Glutamatergic neuron (in vitro differentiated cells): ENCODE data around the gene QPCT. TPM values are rescaled to one million over a fixed set of nuclear protein-coding genes. Genes with fewer than 3 reads are reported as not detected.

Experiments used
- DNase-seq: peaks from one replicate; pipeline ENCODE4 v3.0.0; 2022
- H3K27ac Mint-ChIP-seq: one replicate; pipeline ENCODE4 v1.8.0; 2020; ENCODE audit warnings: mild to moderate bottlenecking, mixed read lengths, inconsistent platforms; ENCODE audit not compliant: unreplicated experiment
- H3K27me3 Mint-ChIP-seq: one replicate; pipeline ENCODE4 v1.8.0; 2020; ENCODE audit warnings: mild to moderate bottlenecking, moderate library complexity, mixed read lengths, inconsistent platforms; ENCODE audit not compliant: unreplicated experiment
- H3K36me3 Mint-ChIP-seq: one replicate; pipeline ENCODE4 v1.8.0; 2020; ENCODE audit warnings: mild to moderate bottlenecking, mixed read lengths, inconsistent platforms; ENCODE audit not compliant: unreplicated experiment
- H3K4me1 Mint-ChIP-seq: one replicate; pipeline ENCODE4 v1.8.0; 2020; ENCODE audit warnings: mild to moderate bottlenecking, low read depth, mixed read lengths, inconsistent platforms; ENCODE audit not compliant: unreplicated experiment
- H3K4me3 Mint-ChIP-seq: one replicate; pipeline ENCODE4 v1.8.0; 2020; ENCODE audit warnings: mild to moderate bottlenecking, mixed read lengths, inconsistent platforms; ENCODE audit not compliant: unreplicated experiment
- H3K9me3 Mint-ChIP-seq: one replicate; pipeline ENCODE4 v1.8.0; 2020; ENCODE audit warnings: mild to moderate bottlenecking, moderate library complexity, mixed read lengths, inconsistent platforms; ENCODE audit not compliant: unreplicated experiment
- CTCF ChIP-seq: fragments of 200-600 bp; sonication (generic); IDR thresholded peaks from one replicate; pipeline ENCODE4 v1.5.0; 2021; ENCODE audit not compliant: partially characterized antibody, unreplicated experiment
- total RNA-seq: library from RNA; stranded (reverse); fragmentation: NEBNext Ultra II Directional; extraction: Animal tissue kit (Norgen Biotek cat#: 25700); gene quantifications from one replicate; pipeline ENCODE4 v1.2.1, GENCODE V29; 2021; ENCODE audit not compliant: unreplicated experiment

QPCT gene
- total RNA-seq, 1 donor from 2014 or later, result 7.4 TPM

DNA sequence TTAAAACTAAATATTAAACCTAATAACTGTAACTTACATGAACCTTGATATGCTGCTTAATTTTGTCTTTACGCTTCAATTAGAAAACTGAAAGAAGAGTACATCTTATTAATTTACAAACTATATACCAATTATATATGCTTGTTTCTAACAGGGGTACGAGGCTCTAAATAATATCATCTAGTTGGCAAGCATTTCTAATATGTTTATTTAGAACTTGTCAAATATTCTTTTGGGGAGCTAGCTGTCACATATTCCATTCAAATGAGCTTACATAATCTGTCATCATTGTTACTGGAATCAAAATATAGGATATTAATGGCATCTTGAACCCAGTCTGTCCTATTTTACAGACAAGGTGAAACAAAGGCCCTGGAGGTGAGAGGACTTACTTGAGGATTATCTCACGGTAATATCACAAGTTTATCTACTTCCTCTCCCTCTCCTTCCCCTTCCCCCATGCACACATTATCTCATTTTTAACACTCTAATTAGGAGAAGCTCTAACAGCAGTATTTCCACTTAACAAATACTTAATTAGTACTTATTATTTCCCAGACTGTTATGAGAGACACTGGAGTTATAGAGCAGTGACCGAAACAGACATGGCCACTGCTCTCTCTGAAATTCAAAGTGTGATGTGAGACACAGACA lies 23.3 kb upstream of the QPCT start:
- TF ChIP-seq CTCF, result no peak
- H3K4me3 Mint-ChIP-seq, result peak overlapping the region; percentile 74
- no peaks in the 10 kb centered on the region for H3K36me3 Mint-ChIP-seq
- H3K4me1 Mint-ChIP-seq, result peaks cover 45% of the 10 kb centered on the region
- peak overlapping the region; percentile 49 for H3K27ac Mint-ChIP-seq
- peaks cover 13% of the 10 kb centered on the region for H3K9me3 Mint-ChIP-seq
- no peak for DNase-seq
- H3K27me3 Mint-ChIP-seq, result peaks cover 8% of the 10 kb centered on the region

GRCh38 chr2:37322368-37322767 lies 22.1 kb upstream of the QPCT start:
- peaks cover 8% of the 10 kb centered on the region for H3K27me3 Mint-ChIP-seq
- no peak for DNase-seq
- H3K9me3 Mint-ChIP-seq, result peaks cover 13% of the 10 kb centered on the region
- H3K27ac Mint-ChIP-seq, result no peak overlapping the region
- peaks cover 36% of the 10 kb centered on the region for H3K4me1 Mint-ChIP-seq
- H3K4me3 Mint-ChIP-seq, result peak overlapping the region; percentile 60
- no peaks in the 10 kb centered on the region for H3K36me3 Mint-ChIP-seq
- TF ChIP-seq CTCF, result no peak

- H3K9me3 Mint-ChIP-seq, result peaks cover 13% of the 10 kb centered on the region
- peak overlapping the region; percentile 94 for H3K4me3 Mint-ChIP-seq
- peak overlapping the region; percentile 92 for H3K27ac Mint-ChIP-seq
- TF ChIP-seq CTCF, result no peak
- no peaks in the 10 kb centered on the region for H3K36me3 Mint-ChIP-seq
- DNase-seq, result no peak
- peaks cover 8% of the 10 kb centered on the region for H3K27me3 Mint-ChIP-seq
- peaks cover 27% of the 10 kb centered on the region for H3K4me1 Mint-ChIP-seq
These were observed 21.2 kb upstream of the QPCT start for GRCh38 chr2:37323176-37323780.

DNA sequence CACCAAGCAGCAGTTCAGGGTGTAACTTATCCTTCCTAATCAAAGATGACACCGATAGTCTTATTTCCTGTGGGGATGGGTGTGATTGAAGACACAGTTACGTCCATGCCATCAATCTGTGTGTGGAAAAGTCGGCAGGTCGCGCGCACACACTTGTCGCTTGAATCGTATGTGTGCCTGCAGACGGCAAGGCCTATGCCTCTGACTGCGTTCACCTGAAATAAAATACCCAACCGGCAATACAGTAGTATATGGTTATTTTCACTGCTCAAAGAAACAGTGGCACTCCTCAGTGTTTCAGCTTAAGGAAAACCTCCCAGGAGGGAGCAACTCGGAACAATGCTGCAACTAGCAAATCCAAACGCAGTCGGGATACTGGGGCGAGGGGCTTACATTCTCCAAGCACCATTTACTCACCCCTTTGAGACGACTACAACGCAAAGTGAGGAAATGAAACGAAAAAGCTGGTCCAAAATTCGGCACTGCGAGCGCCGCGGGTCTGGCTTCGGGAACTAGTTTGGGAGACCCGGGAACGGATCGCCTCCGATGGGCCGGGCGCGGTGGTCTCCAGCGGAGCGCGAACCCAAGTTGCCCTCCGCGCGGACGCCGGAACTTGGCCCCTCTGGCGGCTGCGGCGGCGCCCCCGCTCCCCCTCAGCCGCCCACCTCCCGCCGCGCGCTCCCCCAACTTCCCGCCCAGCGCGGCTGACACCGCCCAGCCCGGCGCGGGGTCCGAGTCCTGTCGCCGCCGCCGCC lies 20.5 kb upstream of the QPCT start:
- H3K9me3 Mint-ChIP-seq, result peaks cover 13% of the 10 kb centered on the region
- H3K4me1 Mint-ChIP-seq, result peaks cover 20% of the 10 kb centered on the region
- peak overlapping the region; percentile 92 for H3K27ac Mint-ChIP-seq
- H3K4me3 Mint-ChIP-seq, result peak overlapping the region; percentile 94
- TF ChIP-seq CTCF, result no peak
- peaks cover 8% of the 10 kb centered on the region for H3K27me3 Mint-ChIP-seq
- H3K36me3 Mint-ChIP-seq, result no peaks in the 10 kb centered on the region
- peak; percentile 47 for DNase-seq

DNA sequence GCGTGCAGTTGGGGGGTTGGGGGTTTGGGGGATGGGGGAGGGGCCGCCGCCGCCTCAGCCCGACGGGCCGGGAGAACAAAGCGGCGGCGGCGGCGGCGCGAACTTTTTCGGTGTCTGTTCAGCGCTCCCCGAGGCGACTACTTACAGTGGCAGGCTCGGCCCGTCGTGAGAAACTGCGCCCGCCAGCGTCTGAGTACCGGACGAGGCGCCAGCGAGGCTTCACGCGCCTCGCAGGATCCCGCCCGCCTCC lies 20.0 kb upstream of the QPCT start:
- DNase-seq, result peak; percentile 85

More for the DNA sequence above, 20.0 kb upstream of the QPCT start:
- no peaks in the 10 kb centered on the region for H3K36me3 Mint-ChIP-seq
- no peak overlapping the region for H3K27ac Mint-ChIP-seq
- TF ChIP-seq CTCF, result no peak
- H3K4me1 Mint-ChIP-seq, result peaks cover 20% of the 10 kb centered on the region
- H3K9me3 Mint-ChIP-seq, result peaks cover 13% of the 10 kb centered on the region
- peaks cover 8% of the 10 kb centered on the region for H3K27me3 Mint-ChIP-seq
- H3K4me3 Mint-ChIP-seq, result no peak overlapping the region
